Stomach (tissue), 4 donors: ENCODE results near the gene SGIP1.

Experiments
- CTCF ChIP-seq, 7 experiments: fragments of 450-650 bp in 4 of 7; fragments of 200-600 bp in 3 of 7; sonication (generic) in 3 of 7; IDR thresholded peaks; one replicate each; pipeline ENCODE4 v1.5.1; 2016 to 2019; ENCODE audit warnings: antibody characterized with exemption in 7 of 7, control low read depth in 2 of 7, mild to moderate bottlenecking in 1 of 7
- EP300 ChIP-seq: sonication (generic); formaldehyde crosslinking; IDR thresholded peaks from one replicate; pipeline ENCODE4 v1.6.1; 2017; ENCODE audit warnings: antibody characterized with exemption
- POLR2A ChIP-seq, 4 donors: fragments of 450-650 bp; IDR thresholded peaks; one replicate each; pipeline ENCODE4 v1.6.1; 2016; ENCODE audit warnings: antibody characterized with exemption in 4 of 4, control low read depth in 2 of 4, mild to moderate bottlenecking in 1 of 4, moderate library complexity in 1 of 4
- POLR2AphosphoS5 ChIP-seq, 3 donors: sonication (generic); formaldehyde crosslinking; IDR thresholded peaks; one replicate each; pipeline ENCODE4 v1.6.1; 2016; ENCODE audit warnings: antibody characterized with exemption in 3 of 3

- TF ChIP-seq CTCF (IDR thresholded peaks at IDR 0.05) (no peak), POLR2AphosphoS5 (IDR thresholded peaks at IDR 0.05) (no peak), POLR2A (IDR thresholded peaks at IDR 0.05) (no peak), EP300 (no peak)
Observed at GRCh38 chr1:66490816-66491215, 43.1 kb upstream of the SGIP1 start.
